Upper lobe of left lung (tissue), 4 donors: Measurements from ENCODE around the gene DIPK1A.

Experiments
- CTCF ChIP-seq, 6 experiments: fragments of 450-650 bp in 4 of 6; fragments of 200-600 bp in 2 of 6; sonication (generic) in 2 of 6; IDR thresholded peaks; one replicate each; pipeline ENCODE4 v1.5.1; 2016 to 2019; ENCODE audit warnings: antibody characterized with exemption in 6 of 6
- EP300 ChIP-seq, 4 donors: sonication (generic); formaldehyde crosslinking; IDR thresholded peaks; one replicate each; pipeline ENCODE4 v1.5.1; 2017; ENCODE audit warnings: antibody characterized with exemption in 4 of 4, control low read depth in 2 of 4
- POLR2A ChIP-seq, 4 donors: fragments of 450-650 bp; IDR thresholded peaks; one replicate each; pipeline ENCODE4 v1.5.1; 2016 to 2017; ENCODE audit warnings: antibody characterized with exemption in 4 of 4, mild to moderate bottlenecking in 2 of 4

GRCh38 chr1:92916899-92917298, 44.4 kb downstream of the DIPK1A start:
- TF ChIP-seq EP300 (IDR thresholded peaks at IDR 0.05) = no peak
- no peak for TF ChIP-seq CTCF (IDR thresholded peaks at IDR 0.05)
- no peak for TF ChIP-seq POLR2A (IDR thresholded peaks at IDR 0.05)
